Measurements from ENCODE around the gene MIPEP. TPM values are rescaled to one million over a fixed set of nuclear protein-coding genes. Genes with fewer than 3 reads are reported as not detected.
A peak's percentile ranks its signal among the peaks of the same experiment; 100 is the strongest.

The MIPEP gene
- total RNA-seq, 2 experiments from 2014 or later = 3.9 to 4.8 TPM

DNA sequence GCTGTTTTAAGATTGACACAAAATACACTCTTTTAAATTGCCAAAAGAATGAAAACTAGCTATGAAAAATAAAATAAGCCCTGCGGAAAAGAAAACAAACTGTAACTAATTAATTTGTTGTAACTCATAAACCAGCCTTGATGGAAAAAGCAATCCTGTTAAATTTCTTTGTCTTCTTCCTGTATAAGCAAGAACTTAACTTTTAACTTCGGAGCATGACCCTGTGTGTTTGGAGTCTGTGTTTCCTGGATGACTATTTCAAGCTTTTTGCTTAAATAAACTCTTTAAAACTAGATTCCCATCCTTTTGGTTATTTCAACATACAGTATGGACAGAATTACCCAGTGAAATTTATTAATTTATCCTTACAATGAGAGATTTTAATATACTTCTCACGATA, 196.4 kb downstream of the MIPEP start:
- H3K27ac Mint-ChIP-seq = peak overlapping the region; percentile 23
- Histone ChIP-seq H3K9me3 (ENCODE audit: control insufficient read depth in 1 of 2, insufficient read depth in 1 of 2, low read length in 2 of 2) (peaks cover 0 to 6% of the 10 kb centered on the region in 2 experiments), H3K4me3 (ENCODE audit: low read length) (no peak overlapping the region)

GRCh38 chr13:23690668-23691067, 198.5 kb downstream of the MIPEP start:
- intact Hi-C loops (cut with DNase I, micrococcal nuclease) = no loop called here
- ATAC-seq (ENCODE audit: poor library complexity) = no peak
- no peaks in the 10 kb centered on the region for H3K9me3 Mint-ChIP-seq
- no peak for TF ChIP-seq CTCF (IDR thresholded peaks at IDR 0.05)
- no peak for DNase-seq
- no peaks in the 10 kb centered on the region for H3K36me3 Mint-ChIP-seq (ENCODE audit: low read depth)
- H3K4me3 ChIP-seq (ENCODE audit: low read length) = no peak overlapping the region
- H3K27ac ChIP-seq (ENCODE audit: low read depth in 1 of 2, low read length in 2 of 2) = no peak overlapping the region
- no peaks in the 10 kb centered on the region for H3K27me3 Mint-ChIP-seq
- H3K9me3 ChIP-seq (ENCODE audit: control insufficient read depth in 1 of 2, insufficient read depth in 1 of 2, low read length in 2 of 2) = peaks cover 0 to 4% of the 10 kb centered on the region in 2 experiments
- peaks cover 0 to 3% of the 10 kb centered on the region in 2 experiments for H3K27me3 ChIP-seq (ENCODE audit: control insufficient read depth in 1 of 2, insufficient read depth in 2 of 2, low read length in 2 of 2)
- H3K4me1 Mint-ChIP-seq (ENCODE audit: low read depth) = peaks cover 1% of the 10 kb centered on the region
- no peak overlapping the region for H3K4me3 Mint-ChIP-seq
- ChIA-PET CTCF (no interaction called here), POLR2A (no interaction called here)
- H3K4me1 ChIP-seq (ENCODE audit: insufficient read depth, low read length) = peaks cover 6% of the 10 kb centered on the region
- no peak overlapping the region for H3K27ac Mint-ChIP-seq
- H3K36me3 ChIP-seq (ENCODE audit: insufficient read depth, low read length) = no peaks in the 10 kb centered on the region

More for the DNA sequence above, 196.4 kb downstream of the MIPEP start:
- Mint-ChIP-seq H3K4me3 (no peak overlapping the region), H3K4me1 (ENCODE audit: low read depth) (peaks cover 20% of the 10 kb centered on the region), H3K36me3 (ENCODE audit: low read depth) (no peaks in the 10 kb centered on the region), H3K27me3 (no peaks in the 10 kb centered on the region), H3K9me3 (no peaks in the 10 kb centered on the region)
- no peak overlapping the region for H3K27ac ChIP-seq (ENCODE audit: low read depth in 1 of 2, low read length in 2 of 2)
- POLR2A ChIA-PET = no interaction called here
- no peak for TF ChIP-seq CTCF (IDR thresholded peaks at IDR 0.05)
- ATAC-seq (ENCODE audit: poor library complexity) = no peak
- CTCF ChIA-PET = interaction anchor here (1.0 kb wide), 1 partner anchor 235 kb away, joined by 3 read pairs; no protein-coding TSS in a partner anchor
- H3K36me3 ChIP-seq (ENCODE audit: insufficient read depth, low read length) = no peaks in the 10 kb centered on the region
- H3K27me3 ChIP-seq (ENCODE audit: control insufficient read depth in 1 of 2, insufficient read depth in 2 of 2, low read length in 2 of 2) = no peaks in the 10 kb centered on the region
- peaks cover 19% of the 10 kb centered on the region for H3K4me1 ChIP-seq (ENCODE audit: insufficient read depth, low read length)
- no peak for DNase-seq
- intact Hi-C loops (cut with DNase I, micrococcal nuclease) = no loop called here

DNA sequence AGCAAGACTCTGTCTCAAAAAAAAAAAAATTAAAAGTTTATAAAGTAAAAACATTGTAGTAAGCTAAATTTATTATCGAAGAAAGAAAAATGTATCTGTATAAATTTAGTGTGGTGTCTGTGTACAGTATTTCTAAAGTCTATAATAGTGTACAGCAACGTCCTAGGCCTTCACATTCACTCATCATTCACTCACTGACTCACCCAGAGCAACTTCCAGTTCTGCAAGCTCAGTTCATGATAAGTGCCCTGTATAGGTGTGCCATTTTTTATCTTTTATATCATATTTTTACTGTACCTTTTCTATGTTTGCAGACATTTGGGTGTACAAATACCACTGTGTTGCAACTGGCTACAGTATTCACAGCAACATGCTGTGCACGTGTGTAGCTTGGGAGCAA, 200.9 kb downstream of the MIPEP start:
- no peak overlapping the region for H3K4me3 ChIP-seq (ENCODE audit: low read length)
- TF ChIP-seq CTCF (IDR thresholded peaks at IDR 0.05) = no peak
- H3K4me1 Mint-ChIP-seq (ENCODE audit: low read depth) = no peaks in the 10 kb centered on the region
- no peak overlapping the region for H3K4me3 Mint-ChIP-seq
- ATAC-seq (ENCODE audit: poor library complexity) (no peak), DNase-seq (no peak)
- POLR2A ChIA-PET = no interaction called here
- peaks cover 0 to 3% of the 10 kb centered on the region in 2 experiments for H3K27me3 ChIP-seq (ENCODE audit: control insufficient read depth in 1 of 2, insufficient read depth in 2 of 2, low read length in 2 of 2)
- H3K27me3 Mint-ChIP-seq = no peaks in the 10 kb centered on the region
- CTCF ChIA-PET = interaction anchor here (0.8 to 1.0 kb wide), 2 partner anchors 10 to 20 kb away, joined by 3 read pairs; no protein-coding TSS in a partner anchor
- no peaks in the 10 kb centered on the region for H3K4me1 ChIP-seq (ENCODE audit: insufficient read depth, low read length)
- H3K9me3 Mint-ChIP-seq = peaks cover 4% of the 10 kb centered on the region
- intact Hi-C loops (cut with DNase I, micrococcal nuclease) = no loop called here
- peaks cover 0 to 15% of the 10 kb centered on the region in 2 experiments for H3K9me3 ChIP-seq (ENCODE audit: control insufficient read depth in 1 of 2, insufficient read depth in 1 of 2, low read length in 2 of 2)
- H3K36me3 ChIP-seq (ENCODE audit: insufficient read depth, low read length) = no peaks in the 10 kb centered on the region
- H3K27ac Mint-ChIP-seq = no peak overlapping the region
- H3K27ac ChIP-seq (ENCODE audit: low read depth in 1 of 2, low read length in 2 of 2) = no peak overlapping the region
- H3K36me3 Mint-ChIP-seq (ENCODE audit: low read depth) = no peaks in the 10 kb centered on the region
